Uterus (tissue), 2 donors: ENCODE results near the gene PPP1R27.

Experiments used
- CTCF ChIP-seq, 4 experiments: fragments of 200-600 bp in 2 of 4; fragments of 450-650 bp in 2 of 4; sonication (generic) in 2 of 4; IDR thresholded peaks; one replicate each; pipeline ENCODE4 v1.5.1; 2016 to 2019; ENCODE audit warnings: antibody characterized with exemption in 4 of 4, mild to moderate bottlenecking in 2 of 4, moderate library complexity in 1 of 4
- POLR2A ChIP-seq, 2 donors: fragments of 450-650 bp; IDR thresholded peaks; one replicate each; pipeline ENCODE4 v1.6.1; 2016; ENCODE audit warnings: antibody characterized with exemption in 2 of 2, mild to moderate bottlenecking in 1 of 2, moderate library complexity in 1 of 2

GRCh38 chr17:81837641-81838040, 2.8 kb upstream of the PPP1R27 start:
- TF ChIP-seq CTCF (IDR thresholded peaks at IDR 0.05): no peak
- TF ChIP-seq POLR2A (IDR thresholded peaks at IDR 0.05): no peak
